Measurements from ENCODE around the gene PURA.
A peak's percentile ranks its signal among the peaks of the same experiment; 100 is the strongest.

The PURA gene

DNA sequence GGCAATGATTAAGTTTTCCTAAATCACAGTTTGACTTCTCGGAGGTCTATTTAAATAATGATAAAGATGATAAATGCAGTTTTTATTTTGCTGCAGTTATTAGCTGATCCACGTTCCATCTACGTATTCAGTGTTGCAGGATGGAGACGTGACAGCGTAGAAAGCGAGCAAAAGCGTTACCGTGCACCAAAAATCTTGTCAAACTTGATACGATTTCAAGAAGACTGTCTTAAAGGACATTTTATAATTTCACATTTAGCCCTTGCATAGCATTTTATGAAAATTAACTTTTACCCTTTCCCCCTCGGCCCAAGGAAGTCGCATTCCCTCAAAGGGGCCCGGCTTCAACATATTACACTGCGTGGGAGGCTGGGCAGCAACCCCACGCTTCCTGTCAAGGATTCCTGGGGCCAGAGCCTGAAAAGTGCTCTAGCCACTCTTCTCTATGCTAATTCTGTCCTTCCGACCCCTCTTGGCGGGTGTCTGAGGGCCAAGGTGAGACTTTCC, 7.1 kb upstream of the PURA start:
- peak overlapping the region; percentile 95 to 96 for H3K27ac Mint-ChIP-seq
- peaks cover 36% of the 10 kb centered on the region for H3K4me1 Mint-ChIP-seq
- peaks cover 13% of the 10 kb centered on the region for H3K27me3 Mint-ChIP-seq
- ATAC-seq (no peak), DNase-seq (no peak)
- H3K9me3 Mint-ChIP-seq, result no peaks in the 10 kb centered on the region
- peak overlapping the region; percentile 91 to 92 for H3K4me3 Mint-ChIP-seq

DNA sequence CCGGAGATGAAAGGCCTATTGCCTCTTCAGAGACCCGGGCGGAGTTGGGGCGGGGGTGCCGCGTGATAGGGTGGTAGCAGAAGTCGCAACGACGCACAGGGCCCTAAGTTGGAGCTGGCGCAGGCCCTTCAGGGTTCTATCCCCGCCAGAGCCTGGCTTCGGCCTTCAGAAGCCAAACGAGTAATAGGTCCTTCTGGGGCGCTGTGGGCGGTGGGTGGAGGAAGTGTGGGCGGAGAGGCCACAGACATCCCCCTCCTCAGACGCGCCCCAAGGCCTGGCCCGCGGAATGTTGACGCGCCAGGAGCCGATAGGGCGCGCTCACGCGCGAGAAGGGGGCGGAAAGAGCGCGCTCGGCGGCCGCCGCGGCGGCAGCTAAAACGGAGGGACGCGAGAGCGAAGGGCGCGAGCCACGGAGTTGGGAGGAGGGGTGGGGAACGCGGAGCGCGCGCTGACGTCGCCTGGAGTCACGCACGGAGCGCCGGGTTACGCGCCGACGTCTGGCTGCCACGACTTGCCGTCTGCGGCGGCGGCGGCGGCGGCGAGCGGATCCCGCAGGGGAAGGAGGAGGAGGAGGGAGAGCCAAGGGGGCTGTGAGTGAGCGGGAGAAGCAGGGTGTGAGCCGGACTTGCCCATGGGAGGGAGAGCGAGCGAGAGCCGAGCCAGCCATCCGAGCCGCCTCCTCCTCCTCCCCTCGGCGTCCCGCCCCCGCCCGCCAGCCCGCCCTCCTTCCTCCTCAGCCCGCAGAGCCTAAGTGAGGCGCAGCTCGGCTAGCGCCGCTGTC, 6.4 kb upstream of the PURA start:
- ATAC-seq (peak; percentile 94), DNase-seq (peak; percentile 92 to 93)
- peak overlapping the region; percentile 95 to 96 for H3K27ac Mint-ChIP-seq
- no peaks in the 10 kb centered on the region for H3K9me3 Mint-ChIP-seq
- peak overlapping the region; percentile 91 to 92 for H3K4me3 Mint-ChIP-seq
- peaks cover 43% of the 10 kb centered on the region for H3K4me1 Mint-ChIP-seq
- peaks cover 17% of the 10 kb centered on the region for H3K27me3 Mint-ChIP-seq

- ATAC-seq, result peak; percentile 7
- no peaks in the 10 kb centered on the region for H3K9me3 Mint-ChIP-seq
Measured at GRCh38 chr5:140108093-140109017, 5.6 kb upstream of the PURA start.

GRCh38 chr5:140109018-140109758, 4.7 kb upstream of the PURA start:
- ATAC-seq (no peak), DNase-seq (no peak)
- Mint-ChIP-seq H3K4me3 (peak overlapping the region; percentile 91 to 92), H3K4me1 (peaks cover 54% of the 10 kb centered on the region), H3K9me3 (no peaks in the 10 kb centered on the region), H3K27me3 (peaks cover 17% of the 10 kb centered on the region), H3K27ac (peak overlapping the region in 1 of 2 donors; percentile 88)

More at GRCh38 chr5:140108093-140109017, 5.6 kb upstream of the PURA start:
- Mint-ChIP-seq H3K27me3 (peaks cover 17% of the 10 kb centered on the region), H3K4me1 (peaks cover 51% of the 10 kb centered on the region), H3K27ac (peak overlapping the region; percentile 88 to 97), H3K4me3 (peak overlapping the region; percentile 91 to 92)
- peak; percentile 30 to 36 for DNase-seq

GRCh38 chr5:140109759-140110645, 3.9 kb upstream of the PURA start:
- ATAC-seq (no peak), DNase-seq (no peak)
- Mint-ChIP-seq H3K27me3 (peaks cover 17% of the 10 kb centered on the region), H3K9me3 (no peaks in the 10 kb centered on the region), H3K27ac (no peak overlapping the region), H3K4me1 (peaks cover 59% of the 10 kb centered on the region), H3K4me3 (peak overlapping the region; percentile 91 to 92)

DNA sequence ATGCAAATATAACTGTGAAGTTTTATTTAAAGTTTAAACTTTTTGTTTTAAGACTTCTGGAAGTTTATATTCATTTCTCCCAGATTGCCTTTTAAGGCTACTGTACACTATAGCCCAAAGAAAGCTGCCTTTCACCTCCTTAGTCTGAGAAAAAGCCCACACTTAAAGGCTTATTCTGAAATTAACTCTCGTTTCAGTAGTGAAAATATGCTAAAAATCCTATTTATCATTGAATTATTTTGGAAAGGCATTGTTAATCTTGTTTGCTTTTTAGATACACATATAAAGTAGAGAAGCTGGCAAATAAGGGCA, 3.3 kb upstream of the PURA start:
- DNase-seq (no peak), ATAC-seq (no peak)
- Mint-ChIP-seq H3K4me1 (peaks cover 59% of the 10 kb centered on the region), H3K4me3 (no peak overlapping the region), H3K27ac (no peak overlapping the region), H3K27me3 (peaks cover 17% of the 10 kb centered on the region), H3K9me3 (no peaks in the 10 kb centered on the region)

DNA sequence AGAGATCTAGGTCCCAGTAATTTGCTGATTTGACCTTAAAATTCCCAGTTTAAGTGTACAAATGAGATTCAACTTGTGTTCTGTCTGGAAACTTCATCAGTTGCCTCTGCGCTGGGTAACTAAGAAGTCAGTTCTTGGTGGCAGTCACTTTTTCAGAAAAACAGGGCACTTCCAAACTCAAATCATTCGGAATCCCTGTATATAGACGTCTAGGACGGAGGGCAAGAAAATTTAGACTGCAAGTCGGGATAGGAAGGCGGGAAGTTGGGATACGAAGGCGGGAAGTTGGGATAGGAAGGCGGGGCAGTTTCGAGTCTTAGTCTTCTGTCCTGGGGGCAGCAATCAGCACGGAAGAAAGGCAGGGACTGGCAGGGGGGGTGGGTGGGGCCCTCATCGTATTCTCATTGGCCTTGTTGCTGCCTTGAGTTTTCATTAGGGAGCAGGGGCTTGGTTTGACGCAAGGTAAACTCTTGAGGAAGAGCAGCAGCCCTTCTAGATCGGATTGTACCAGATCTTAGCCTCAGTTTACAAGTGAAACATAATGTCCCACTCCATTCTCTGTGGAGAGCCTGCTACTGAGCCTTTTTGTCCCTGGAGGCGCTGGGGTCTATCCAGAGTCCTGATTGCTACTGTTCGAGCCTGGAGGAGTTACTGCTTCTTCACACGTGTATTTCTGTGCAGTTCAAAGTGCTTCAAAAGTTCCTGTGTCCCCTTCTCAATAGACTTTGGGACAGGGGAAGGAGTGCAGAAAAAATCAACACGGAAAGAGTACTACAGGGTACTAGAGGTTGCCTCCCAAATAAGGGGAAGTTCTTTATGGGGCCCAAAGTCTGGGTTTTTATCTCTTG, 2.7 kb upstream of the PURA start:
- Mint-ChIP-seq H3K27ac (no peak overlapping the region), H3K9me3 (no peaks in the 10 kb centered on the region), H3K27me3 (peaks cover 17% of the 10 kb centered on the region), H3K4me1 (peaks cover 54% of the 10 kb centered on the region), H3K4me3 (peak overlapping the region; percentile 43 to 86)
- DNase-seq (no peak), ATAC-seq (no peak)

- peaks cover 51% of the 10 kb centered on the region for H3K4me1 Mint-ChIP-seq
- H3K4me3 Mint-ChIP-seq, result peak overlapping the region; percentile 43 to 86
- H3K27ac Mint-ChIP-seq, result no peak overlapping the region
- ATAC-seq, result no peak
- peaks cover 17% of the 10 kb centered on the region for H3K27me3 Mint-ChIP-seq
- no peak for DNase-seq
- H3K9me3 Mint-ChIP-seq, result no peaks in the 10 kb centered on the region
Measured at GRCh38 chr5:140111859-140112551, 1.9 kb upstream of the PURA start.

DNA sequence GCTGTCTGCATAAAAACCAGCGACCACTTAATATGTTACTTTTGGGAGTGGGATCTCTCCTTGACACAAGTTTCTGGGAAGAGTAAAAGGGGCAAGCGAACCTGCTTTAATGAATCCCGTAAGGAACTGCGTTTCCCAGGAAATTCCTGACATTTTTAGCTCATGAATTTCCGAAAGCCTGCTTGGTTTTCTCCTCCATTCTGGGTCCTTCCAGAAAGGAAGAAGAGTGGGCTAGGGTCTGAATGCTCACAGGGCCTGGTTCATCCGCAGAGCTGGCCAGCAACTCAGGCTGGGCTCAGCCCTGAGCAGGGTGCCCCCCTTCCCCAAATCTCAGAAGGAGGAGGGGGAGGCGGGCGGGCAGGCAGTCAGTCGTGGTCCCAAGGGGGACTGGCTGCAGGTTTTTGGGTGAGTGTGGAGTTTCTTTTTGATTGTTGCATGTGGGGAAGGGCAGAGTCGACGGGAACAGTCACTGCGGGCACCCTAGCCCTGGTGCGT, 1.2 kb upstream of the PURA start:
- Mint-ChIP-seq H3K27ac (peak overlapping the region; percentile 40 to 74), H3K4me3 (peak overlapping the region; percentile 86 to 91), H3K9me3 (no peaks in the 10 kb centered on the region), H3K27me3 (peaks cover 17% of the 10 kb centered on the region), H3K4me1 (peaks cover 54% of the 10 kb centered on the region)
- ATAC-seq (peak; percentile 5), DNase-seq (no peak)

GRCh38 chr5:140113180-140113698, 670 bp upstream of the PURA start:
- Mint-ChIP-seq H3K4me1 (peaks cover 59% of the 10 kb centered on the region), H3K4me3 (peak overlapping the region; percentile 86 to 91), H3K27me3 (peaks cover 17% of the 10 kb centered on the region), H3K9me3 (no peaks in the 10 kb centered on the region), H3K27ac (peak overlapping the region; percentile 46 to 96)
- ATAC-seq, result peak; percentile 26
- peak in 1 of 2 donors; percentile 35 for DNase-seq

DNA sequence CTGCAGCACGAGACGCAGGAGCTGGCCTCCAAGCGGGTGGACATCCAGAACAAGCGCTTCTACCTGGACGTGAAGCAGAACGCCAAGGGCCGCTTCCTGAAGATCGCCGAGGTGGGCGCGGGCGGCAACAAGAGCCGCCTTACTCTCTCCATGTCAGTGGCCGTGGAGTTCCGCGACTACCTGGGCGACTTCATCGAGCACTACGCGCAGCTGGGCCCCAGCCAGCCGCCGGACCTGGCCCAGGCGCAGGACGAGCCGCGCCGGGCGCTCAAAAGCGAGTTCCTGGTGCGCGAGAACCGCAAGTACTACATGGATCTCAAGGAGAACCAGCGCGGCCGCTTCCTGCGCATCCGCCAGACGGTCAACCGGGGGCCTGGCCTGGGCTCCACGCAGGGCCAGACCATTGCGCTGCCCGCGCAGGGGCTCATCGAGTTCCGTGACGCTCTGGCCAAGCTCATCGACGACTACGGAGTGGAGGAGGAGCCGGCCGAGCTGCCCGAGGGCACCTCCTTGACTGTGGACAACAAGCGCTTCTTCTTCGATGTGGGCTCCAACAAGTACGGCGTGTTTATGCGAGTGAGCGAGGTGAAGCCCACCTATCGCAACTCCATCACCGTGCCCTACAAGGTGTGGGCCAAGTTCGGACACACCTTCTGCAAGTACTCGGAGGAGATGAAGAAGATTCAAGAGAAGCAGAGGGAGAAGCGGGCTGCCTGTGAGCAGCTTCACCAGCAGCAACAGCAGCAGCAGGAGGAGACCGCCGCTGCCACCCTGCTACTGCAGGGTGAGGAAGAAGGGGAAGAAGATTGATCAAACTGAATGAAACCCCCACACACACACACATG, 654 bp downstream of the PURA start:
- H3K27me3 Mint-ChIP-seq, result peaks cover 17% of the 10 kb centered on the region

DNA sequence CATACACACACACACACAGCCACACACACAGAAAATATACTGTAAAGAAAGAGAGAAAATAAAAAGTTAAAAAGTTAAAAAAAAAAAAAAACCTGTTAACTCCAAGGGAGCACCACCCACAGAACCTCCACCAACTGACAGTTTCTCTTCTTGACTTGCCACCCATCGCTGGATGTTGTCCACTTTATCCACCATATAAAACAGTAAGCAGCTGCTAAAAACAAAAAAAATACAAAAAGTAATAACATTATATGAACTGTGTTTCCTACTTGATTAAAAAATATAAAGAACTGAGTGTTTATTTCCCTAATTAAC, 1.2 kb downstream of the PURA start:
- Mint-ChIP-seq H3K9me3 (no peaks in the 10 kb centered on the region), H3K4me3 (peak overlapping the region; percentile 86 to 91), H3K27me3 (peaks cover 17% of the 10 kb centered on the region), H3K27ac (peak overlapping the region in 1 of 2 donors; percentile 58), H3K4me1 (peaks cover 56% of the 10 kb centered on the region)
- no peak for DNase-seq
- no peak for ATAC-seq

More for the DNA sequence above, 654 bp downstream of the PURA start:
- peak overlapping the region; percentile 58 to 86 for H3K27ac Mint-ChIP-seq
- no peaks in the 10 kb centered on the region for H3K9me3 Mint-ChIP-seq
- H3K4me1 Mint-ChIP-seq, result peaks cover 56% of the 10 kb centered on the region
- DNase-seq, result peak; percentile 58 to 63
- peak; percentile 49 for ATAC-seq
- H3K4me3 Mint-ChIP-seq, result peak overlapping the region; percentile 86 to 91
